Kidney (tissue), 14 donors: ENCODE results near the gene SPINT2. TPM values are rescaled to one million over a fixed set of nuclear protein-coding genes. Genes with fewer than 3 reads are reported as not detected.

Experiments
- DNase-seq, 5 donors: peaks; one replicate each; pipeline ENCODE4 v3.0.0-alpha.2; 2013 to 2020
- FAIRE-seq: peaks from 2 replicates; lab custom pipeline; 2012; peaks lifted over from hg19 to GRCh38; lab: Jason Lieb, UNC
- H3K27ac ChIP-seq, 2 donors: one replicate each; pipeline ENCODE4 v1.7.0; 2013; ENCODE audit warnings: low read depth in 2 of 2, low read length in 2 of 2, inconsistent platforms in 1 of 2
- H3K27me3 ChIP-seq: one replicate; pipeline ENCODE4 v1.7.1; 2013; ENCODE audit warnings: low read length, inconsistent platforms; ENCODE audit not compliant: control insufficient read depth, insufficient read depth
- H3K36me3 ChIP-seq, 3 donors: one replicate each; pipeline versions ENCODE4 v1.7.0 to v1.7.1; 2013; ENCODE audit warnings: low read length in 3 of 3, control low read depth in 1 of 3, inconsistent platforms in 1 of 3; ENCODE audit not compliant: insufficient read depth in 3 of 3, control insufficient read depth in 2 of 3
- H3K4me1 ChIP-seq, 3 donors: one replicate each; pipeline versions ENCODE4 v1.7.0 to v1.7.1; 2013; ENCODE audit warnings: low read length in 3 of 3, inconsistent platforms in 1 of 3, low read depth in 1 of 3; ENCODE audit not compliant: control insufficient read depth in 2 of 3, insufficient read depth in 2 of 3
- H3K4me3 ChIP-seq, 3 donors: one replicate each; pipeline versions ENCODE4 v1.7.0 to v1.8.1; 2013; ENCODE audit warnings: low read length in 3 of 3, control low read depth in 1 of 3, inconsistent platforms in 1 of 3
- H3K9ac ChIP-seq, 3 donors: one replicate each; pipeline versions ENCODE4 v1.7.0 to v1.7.1; 2013; ENCODE audit warnings: low read length in 3 of 3, control low read depth in 1 of 3, inconsistent platforms in 1 of 3
- H3K9me3 ChIP-seq, 3 donors: one replicate each; pipeline versions ENCODE4 v1.7.0 to v1.7.1; 2013; ENCODE audit warnings: low read length in 3 of 3, control low read depth in 1 of 3, inconsistent platforms in 1 of 3; ENCODE audit not compliant: control insufficient read depth in 2 of 3, insufficient read depth in 1 of 3
- CTCF ChIP-seq: IDR thresholded peaks from 3 replicates; pipeline ENCODE4 v1.5.1; 2012; ENCODE audit warnings: mild to moderate bottlenecking, moderate library complexity, borderline replicate concordance; ENCODE audit not compliant: insufficient read depth; ENCODE audit errors: extremely low read depth
- intact Hi-C: fragments of 100-400 bp; cut with DNase I; formaldehyde crosslinking; loops from one replicate; pipeline ENCODE4 v1.11.1; 2022
- polyA plus RNA-seq: library from polyadenylated mRNA; stranded (reverse); fragments of 350-450 nt; fragmentation: Illumina TruSeq; extraction: RNeasy Lipid Tissue Mini Kit (QIAGEN cat#74804); gene quantifications from one replicate; pipeline ENCODE4 v1.2.3, GENCODE V29; 2014; ENCODE audit warnings: low read depth, low replicate concordance; ENCODE audit not compliant: insufficient read depth
- total RNA-seq: library from RNA; stranded (reverse); fragmentation: NEBNext Ultra II Directional; extraction: Animal tissue kit (Norgen Biotek cat#: 25700); gene quantifications from one replicate; pipeline ENCODE4 v1.2.1, GENCODE V29; 2021
- donor health status: control.
- donor health status: control.
- donor health status: control.
- donor health status: control.
- donor health status: control.
- donor health status: DM: yes; HTN: yes; CAD: no.
- donor health status: Normal renal cell carcinoma (clear cell type).

SPINT2 gene
- total and polyA plus RNA-seq, 2 donors from 2014 or later = 381 to 425 TPM

- Histone ChIP-seq H3K4me3 (peak overlapping the region in 2 of 3 donors; percentile 79 to 80), H3K36me3 (no peaks in the 10 kb centered on the region), H3K27ac (peak overlapping the region; percentile 94 to 96), H3K4me1 (peaks cover 3 to 45% (median 24%) of the 10 kb centered on the region in 3 donors), H3K9me3 (no peaks in the 10 kb centered on the region), H3K9ac (peak overlapping the region; percentile 11 to 96 (median 81)), H3K27me3 (no peaks in the 10 kb centered on the region)
- no peak for TF ChIP-seq CTCF
- DNase-seq = peak; percentile 63 to 84 (median 73)
- no peak for FAIRE-seq
- intact Hi-C loops = no loop called here
Observed at GRCh38 chr19:38265921-38266429, 1.6 kb downstream of the SPINT2 start.

GRCh38 chr19:38266981-38267597 lies 2.7 kb downstream of the SPINT2 start:
- TF ChIP-seq CTCF = no peak
- no peaks in the 10 kb centered on the region for H3K9me3 ChIP-seq
- intact Hi-C loops = no loop called here
- H3K27me3 ChIP-seq = no peaks in the 10 kb centered on the region
- no peak for FAIRE-seq
- H3K27ac ChIP-seq = peak overlapping the region; percentile 65 to 94
- H3K9ac ChIP-seq = peak overlapping the region in 2 of 3 donors; percentile 9 to 75
- peak in 4 of 5 donors; percentile 35 to 65 (median 61) for DNase-seq
- no peaks in the 10 kb centered on the region for H3K36me3 ChIP-seq
- peak overlapping the region; percentile 7 to 79 (median 35) for H3K4me3 ChIP-seq
- H3K4me1 ChIP-seq = peaks cover 3 to 45% (median 24%) of the 10 kb centered on the region in 3 donors

GRCh38 chr19:38267761-38268483 lies 3.5 kb downstream of the SPINT2 start:
- Histone ChIP-seq H3K36me3 (no peaks in the 10 kb centered on the region), H3K4me1 (peaks cover 3 to 45% (median 28%) of the 10 kb centered on the region in 3 donors), H3K27me3 (no peaks in the 10 kb centered on the region), H3K9me3 (no peaks in the 10 kb centered on the region), H3K9ac (peak overlapping the region in 1 of 3 donors; percentile 75), H3K27ac (peak overlapping the region; percentile 65 to 94), H3K4me3 (peak overlapping the region in 2 of 3 donors; percentile 15 to 79)
- intact Hi-C loops = no loop called here
- DNase-seq = no peak
- FAIRE-seq = no peak
- no peak for TF ChIP-seq CTCF
